ENCODE results near the gene CEP97. TPM values are rescaled to one million over a fixed set of nuclear protein-coding genes. Genes with fewer than 3 reads are reported as not detected.
"Not testable (repeated sequence)": the region's sequence is repeated elsewhere in the genome, so short reads cannot be mapped to it uniquely, and the experiment has no call there.

CEP97 gene
- total RNA-seq, 1 donor, result 21.4 TPM

- TF ChIP-seq CTCF (IDR thresholded peaks at IDR 0.05; ENCODE audit: insufficient read depth, low read length), result no peak
- H3K4me3 ChIP-seq (ENCODE audit: low read depth, low read length), result peak overlapping the region; percentile 94
- no peak for DNase-seq (ENCODE audit: low read depth)
Measured at GRCh38 chr3:101725890-101726275, 1.5 kb downstream of the CEP97 start.

GRCh38 chr3:101729586-101729985 lies 5.2 kb downstream of the CEP97 start:
- no peak overlapping the region for H3K4me3 ChIP-seq (ENCODE audit: low read depth, low read length)
- no peak for TF ChIP-seq CTCF (IDR thresholded peaks at IDR 0.05; ENCODE audit: insufficient read depth, low read length)
- DNase-seq (ENCODE audit: low read depth), result no peak

- no peak for DNase-seq (ENCODE audit: low read depth)
- TF ChIP-seq CTCF (IDR thresholded peaks at IDR 0.05; ENCODE audit: insufficient read depth, low read length), result no peak
- no peak overlapping the region for H3K4me3 ChIP-seq (ENCODE audit: low read depth, low read length)
Measured at GRCh38 chr3:101730839-101731238, 6.4 kb downstream of the CEP97 start.

GRCh38 chr3:101732240-101732641 lies 7.8 kb downstream of the CEP97 start:
- H3K4me3 ChIP-seq (ENCODE audit: low read depth, low read length), result no peak overlapping the region
- DNase-seq (ENCODE audit: low read depth), result no peak
- TF ChIP-seq CTCF (IDR thresholded peaks at IDR 0.05; ENCODE audit: insufficient read depth, low read length), result no peak

GRCh38 chr3:101735833-101736232 lies 11.4 kb downstream of the CEP97 start:
- no peak for DNase-seq (ENCODE audit: low read depth)
- no peak overlapping the region for H3K4me3 ChIP-seq (ENCODE audit: low read depth, low read length)
- no peak for TF ChIP-seq CTCF (IDR thresholded peaks at IDR 0.05; ENCODE audit: insufficient read depth, low read length)

GRCh38 chr3:101741914-101742313 lies 17.5 kb downstream of the CEP97 start:
- not testable (repeated sequence) for DNase-seq (ENCODE audit: low read depth); H3K4me3 ChIP-seq (ENCODE audit: low read depth, low read length)

- DNase-seq (ENCODE audit: low read depth), result no peak
- no peak overlapping the region for H3K4me3 ChIP-seq (ENCODE audit: low read depth, low read length)
- TF ChIP-seq CTCF (IDR thresholded peaks at IDR 0.05; ENCODE audit: insufficient read depth, low read length), result no peak
Measured at GRCh38 chr3:101744811-101745210, 20.4 kb downstream of the CEP97 start.

- not testable (repeated sequence) for DNase-seq (ENCODE audit: low read depth)
Measured at GRCh38 chr3:101745934-101746333, 21.5 kb downstream of the CEP97 start.

GRCh38 chr3:101753386-101754113 lies 29.1 kb downstream of the CEP97 start:
- not testable (repeated sequence) for DNase-seq (ENCODE audit: low read depth); H3K4me3 ChIP-seq (ENCODE audit: low read depth, low read length)

More at GRCh38 chr3:101745934-101746333, 21.5 kb downstream of the CEP97 start:
- H3K4me3 ChIP-seq (ENCODE audit: low read depth, low read length), result not testable (repeated sequence)
